Measurements from ENCODE around the gene KCNH1. TPM values are rescaled to one million over a fixed set of nuclear protein-coding genes. Genes with fewer than 3 reads are reported as not detected.

The KCNH1 gene
- total RNA-seq, 1 donor from 2014 or later, result 10.1 TPM

- no peak for TF ChIP-seq CTCF (conservative IDR thresholded peaks at IDR 0.05; ENCODE audit: low read depth, low read length)
- DNase-seq (ENCODE audit: low read depth), result no peak
- no peak overlapping the region for H3K4me3 ChIP-seq (ENCODE audit: low read depth, low read length)
Measured at GRCh38 chr1:210800756-210801155, 333.2 kb downstream of the KCNH1 start.

- no peak for TF ChIP-seq CTCF (conservative IDR thresholded peaks at IDR 0.05; ENCODE audit: low read depth, low read length)
- DNase-seq (ENCODE audit: low read depth), result no peak
- H3K4me3 ChIP-seq (ENCODE audit: low read depth, low read length), result no peak overlapping the region
Measured at GRCh38 chr1:210800301-210800700, 333.6 kb downstream of the KCNH1 start.

- TF ChIP-seq CTCF (conservative IDR thresholded peaks at IDR 0.05; ENCODE audit: low read depth, low read length), result no peak
- H3K4me3 ChIP-seq (ENCODE audit: low read depth, low read length), result no peak overlapping the region
- DNase-seq (ENCODE audit: low read depth), result no peak
Measured at GRCh38 chr1:210797422-210797821, 336.5 kb downstream of the KCNH1 start.

- H3K4me3 ChIP-seq (ENCODE audit: low read depth, low read length), result no peak overlapping the region
- no peak for DNase-seq (ENCODE audit: low read depth)
- no peak for TF ChIP-seq CTCF (conservative IDR thresholded peaks at IDR 0.05; ENCODE audit: low read depth, low read length)
Measured at GRCh38 chr1:210796421-210796820, 337.5 kb downstream of the KCNH1 start.

GRCh38 chr1:210794445-210794844 is 339.5 kb downstream of the KCNH1 start:
- TF ChIP-seq CTCF (conservative IDR thresholded peaks at IDR 0.05; ENCODE audit: low read depth, low read length), result no peak
- H3K4me3 ChIP-seq (ENCODE audit: low read depth, low read length), result no peak overlapping the region
- no peak for DNase-seq (ENCODE audit: low read depth)

- H3K4me3 ChIP-seq (ENCODE audit: low read depth, low read length), result no peak overlapping the region
- DNase-seq (ENCODE audit: low read depth), result peak; percentile 20
- no peak for TF ChIP-seq CTCF (conservative IDR thresholded peaks at IDR 0.05; ENCODE audit: low read depth, low read length)
Measured at GRCh38 chr1:210792250-210793102, 341.5 kb downstream of the KCNH1 start.

- no peak overlapping the region for H3K4me3 ChIP-seq (ENCODE audit: low read depth, low read length)
- TF ChIP-seq CTCF (conservative IDR thresholded peaks at IDR 0.05; ENCODE audit: low read depth, low read length), result no peak
- DNase-seq (ENCODE audit: low read depth), result no peak
Measured at GRCh38 chr1:210790196-210790595, 343.8 kb downstream of the KCNH1 start.

Data from epithelial cell of proximal tubule (primary cell).